IMR-90 (cell line): ENCODE measurements around the gene WNT6. TPM values are rescaled to one million over a fixed set of nuclear protein-coding genes. Genes with fewer than 3 reads are reported as not detected.

ENCODE experiments used
- ATAC-seq: fragments of 200-7000 bp; cut with Tn5 transposase; 2 replicates; pipeline ENCODE4 v1.9.1; 2020; ENCODE audit warnings: low read depth, mild to moderate bottlenecking, moderate library complexity
- BruUV-seq: library from RNA; stranded (reverse); fragments of 400-500 nt; replicated peaks from 2 replicates; lab custom pipeline; 2021; lab: Mats Ljungman, UMichigan
- CTCF ChIA-PET: fragments of 300-600 bp; formaldehyde crosslinking; extraction: SDS; loops from one replicate; lab custom pipeline; 2021; ENCODE audit warnings: antibody characterized with exemption; lab: Yijun Ruan, JAX
- POLR2A ChIA-PET: fragments of 300-600 bp; sonication (Branson Sonifier 250); formaldehyde crosslinking; loops from one replicate; lab custom pipeline; 2022; ENCODE audit warnings: antibody characterized with exemption; ENCODE audit not compliant: unreplicated experiment; lab: Charles Lee
- DNase-seq: peaks from one replicate; pipeline ENCODE4 v3.0.0; 2013
- H2AFZ ChIP-seq: replicated peaks from 2 replicates; pipeline ENCODE3; 2013; ENCODE audit warnings: low read length, mild to moderate bottlenecking; ENCODE audit not compliant: poor library complexity
- H2AK5ac ChIP-seq: 2 replicates; pipeline ENCODE4 v1.6.1; 2013; ENCODE audit warnings: low read depth, low read length, inconsistent platforms
- H2AK9ac ChIP-seq: replicated peaks from 2 replicates; pipeline ENCODE3; 2013; ENCODE audit warnings: mild to moderate bottlenecking, low read depth, low read length, moderate library complexity; ENCODE audit not compliant: poor library complexity
- H2BK120ac ChIP-seq: 2 replicates; pipeline ENCODE4 v1.6.1; 2013; ENCODE audit warnings: low read depth, low read length, inconsistent platforms
- H2BK15ac ChIP-seq: 3 replicates; pipeline ENCODE4 v1.6.1; 2013; ENCODE audit warnings: low read depth, low read length, inconsistent platforms
- H2BK20ac ChIP-seq: 2 replicates; pipeline ENCODE4 v1.6.1; 2013; ENCODE audit warnings: low read depth, mild to moderate bottlenecking, inconsistent platforms, low read length, moderate library complexity
- H2BK5ac ChIP-seq: 2 replicates; pipeline ENCODE4 v1.6.1; 2013; ENCODE audit warnings: mild to moderate bottlenecking, low read depth, low read length, inconsistent platforms; ENCODE audit not compliant: poor library complexity, severe bottlenecking
- H3K14ac ChIP-seq: replicated peaks from 2 replicates; pipeline ENCODE4 v1.6.1; 2013; ENCODE audit warnings: low read depth, low read length, inconsistent platforms
- H3K18ac ChIP-seq: 2 replicates; pipeline ENCODE4 v1.6.1; 2013; ENCODE audit warnings: low read depth, low read length, control low read depth
- H3K23ac ChIP-seq: 2 replicates; pipeline ENCODE4 v1.6.1; 2013; ENCODE audit warnings: low read depth, low read length, inconsistent platforms
- H3K27ac ChIP-seq: 2 replicates; pipeline ENCODE4 v1.5.1; 2013; ENCODE audit warnings: mild to moderate bottlenecking, control low read depth, low read length; ENCODE audit not compliant: insufficient read depth
- H3K27me3 ChIP-seq: 2 replicates; pipeline ENCODE4 v1.6.1; 2013; ENCODE audit warnings: low read length; ENCODE audit not compliant: control insufficient read depth, insufficient read depth
- H3K36me3 ChIP-seq: 2 replicates; pipeline ENCODE4 v1.6.1; 2013; ENCODE audit warnings: low read length, mixed read lengths; ENCODE audit not compliant: control insufficient read depth, insufficient read depth
- H3K4ac ChIP-seq: 2 replicates; pipeline ENCODE4 v1.6.1; 2013; ENCODE audit warnings: low read depth, low read length, inconsistent platforms
- H3K4me1 ChIP-seq: 2 replicates; pipeline ENCODE4 v1.6.1; 2013; ENCODE audit warnings: low read length, mixed read lengths; ENCODE audit not compliant: control insufficient read depth, insufficient read depth
- H3K4me2 ChIP-seq: 2 replicates; pipeline ENCODE4 v1.6.1; 2013; ENCODE audit warnings: low read depth, mild to moderate bottlenecking, control low read depth, low read length, moderate library complexity
- H3K4me3 ChIP-seq: 2 replicates; pipeline ENCODE4 v1.5.1; 2013; ENCODE audit warnings: low read depth, mild to moderate bottlenecking, control low read depth, low read length, moderate library complexity; ENCODE audit not compliant: insufficient read depth
- H3K56ac ChIP-seq: 2 replicates; pipeline ENCODE4 v1.6.1; 2013; ENCODE audit warnings: low read length, inconsistent platforms; ENCODE audit not compliant: insufficient read depth; ENCODE audit errors: extremely low read depth
- H3K79me1 ChIP-seq, 2 experiments: 2 replicates each; pipeline ENCODE4 v1.6.1; 2013; ENCODE audit warnings: low read length in 2 of 2, inconsistent platforms in 1 of 2, low read depth in 1 of 2
- H3K9ac ChIP-seq: 2 replicates; pipeline ENCODE4 v1.6.1; 2013; ENCODE audit warnings: low read depth, low read length, control low read depth
- H3K9me1 ChIP-seq: 2 replicates; pipeline ENCODE4 v1.6.1; 2013; ENCODE audit warnings: low read length, inconsistent platforms; ENCODE audit not compliant: insufficient read depth
- H3K9me3 ChIP-seq: 2 replicates; pipeline ENCODE4 v1.6.1; 2013; ENCODE audit warnings: low read length; ENCODE audit not compliant: control insufficient read depth, insufficient read depth
- H4K20me1 ChIP-seq: 2 replicates; pipeline ENCODE4 v1.6.1; 2013; ENCODE audit warnings: low read length, inconsistent platforms; ENCODE audit not compliant: insufficient read depth
- H4K5ac ChIP-seq: 2 replicates; pipeline ENCODE4 v1.6.1; 2013; ENCODE audit warnings: mild to moderate bottlenecking, low read depth, low read length, control low read depth
- H4K8ac ChIP-seq, 2 experiments: 2 replicates each; pipeline ENCODE4 v1.6.1; 2013; ENCODE audit warnings: low read depth in 2 of 2, low read length in 2 of 2, control low read depth in 1 of 2, inconsistent platforms in 1 of 2
- H4K91ac ChIP-seq: 2 replicates; pipeline ENCODE4 v1.6.1; 2013; ENCODE audit warnings: low read depth, low read length, inconsistent platforms; ENCODE audit not compliant: insufficient read depth
- CEBPB ChIP-seq: IDR thresholded peaks from 2 replicates; pipeline ENCODE4 v1.6.1; 2012; ENCODE audit warnings: low read depth, low read length, improper control_type of control experiment
- CHD1 ChIP-seq: IDR thresholded peaks from 2 replicates; pipeline ENCODE4 v1.6.1; 2012; ENCODE audit warnings: low read depth, low read length, improper control_type of control experiment
- FOS ChIP-seq: fragments of 150-350 bp; IDR thresholded peaks from 2 replicates; pipeline ENCODE4 v1.6.1; 2016; ENCODE audit warnings: low read depth, low read length
- MAFK ChIP-seq: IDR thresholded peaks from 2 replicates; pipeline ENCODE4 v1.6.1; 2012; ENCODE audit warnings: low read depth, low read length, improper control_type of control experiment
- MXI1 ChIP-seq: IDR thresholded peaks from 2 replicates; pipeline ENCODE4 v1.6.1; 2012; ENCODE audit warnings: low read depth, mild to moderate bottlenecking, low read length, moderate library complexity, borderline replicate concordance
- NFE2L2 ChIP-seq: fragments of 150-350 bp; IDR thresholded peaks from 2 replicates; pipeline ENCODE4 v1.6.1; 2016; ENCODE audit warnings: low read depth, mild to moderate bottlenecking, low read length
- POLR2A ChIP-seq: IDR thresholded peaks from 2 replicates; pipeline ENCODE4 v1.6.1; 2012; ENCODE audit warnings: mild to moderate bottlenecking, low read depth, low read length
- RAD21 ChIP-seq: IDR thresholded peaks from 2 replicates; pipeline ENCODE4 v1.6.1; 2012; ENCODE audit warnings: low read length, improper control_type of control experiment
- RCOR1 ChIP-seq: IDR thresholded peaks from 2 replicates; pipeline ENCODE4 v1.6.1; 2012; ENCODE audit warnings: mild to moderate bottlenecking, low read length, improper control_type of control experiment; ENCODE audit not compliant: insufficient replicate concordance
- RFX5 ChIP-seq: IDR thresholded peaks from 2 replicates; pipeline ENCODE4 v1.8.0; 2012; ENCODE audit warnings: low read depth, mild to moderate bottlenecking, low read length, moderate library complexity
- SMC3 ChIP-seq: fragments of 150-350 bp; IDR thresholded peaks from 2 replicates; pipeline ENCODE4 v1.6.1; 2016; ENCODE audit warnings: low read depth, mild to moderate bottlenecking, antibody characterized with exemption, low read length, moderate library complexity
- WGBS, 2 experiments: methylation state at CpG; one replicate each; pipeline versions ENCODE4 v1.1.5 to v1.1.7; 2013; ENCODE audit warnings: missing lambda C conversion rate in 2 of 2; ENCODE audit not compliant: insufficient read length in 1 of 2; ENCODE audit errors: extremely low coverage in 2 of 2; 5-methylcytosine and 5-hydroxymethylcytosine counted together
- dilution Hi-C: fragments of 300-500 bp; cut with HindIII; formaldehyde crosslinking; loops from one replicate; pipeline ENCODE4 v1.14.3; 2018; ENCODE audit warnings: low sequenced_read_pairs; ENCODE audit not compliant: unreplicated experiment
- in situ Hi-C: fragments of 300-500 bp; cut with MboI; formaldehyde crosslinking; loops from 3 replicates; pipeline ENCODE4 v1.14.3; 2019; ENCODE audit warnings: low sequenced_read_pairs, inconsistent platforms, mixed read lengths
- intact Hi-C: fragments of 100-400 bp; cut with micrococcal nuclease; formaldehyde crosslinking; loops from 2 replicates; pipeline ENCODE4 v1.10.0; 2022
- polyA plus RNA-seq, 3 experiments: library from polyadenylated mRNA; depleted of rRNA; stranded (reverse); fragments of >200 nt; gene quantifications; 2 replicates each; pipeline ENCODE4 v1.2.3, GENCODE V29; 2012; ENCODE audit warnings: low replicate concordance in 1 of 3
- total RNA-seq: library from RNA; depleted of rRNA; stranded (reverse); fragments of >200 nt; gene quantifications from 2 replicates; pipeline ENCODE4 v1.2.3, GENCODE V29; 2012
- TF ChIP-seq, protein P1 (sequence below): conservative IDR thresholded peaks from 2 replicates; pipeline ENCODE4 v1.5.1; 2012; ENCODE audit warnings: mild to moderate bottlenecking, low read depth, low read length, improper control_type of control experiment
- TF ChIP-seq, protein P2 (sequence below): fragments of 150-350 bp; IDR thresholded peaks from 2 replicates; pipeline ENCODE4 v1.6.1; 2017; ENCODE audit warnings: mild to moderate bottlenecking, antibody characterized with exemption, low read length, low read depth
- TF ChIP-seq, protein P3 (sequence below): fragments of 150-350 bp; IDR thresholded peaks from 2 replicates; pipeline ENCODE4 v1.6.1; 2016; ENCODE audit warnings: low read depth, mild to moderate bottlenecking, low read length, moderate library complexity, borderline replicate concordance

WNT6 gene
- total and polyA plus RNA-seq, 2 of the 4 experiments (the other 2 are of a cell fraction): not detected

DNA sequence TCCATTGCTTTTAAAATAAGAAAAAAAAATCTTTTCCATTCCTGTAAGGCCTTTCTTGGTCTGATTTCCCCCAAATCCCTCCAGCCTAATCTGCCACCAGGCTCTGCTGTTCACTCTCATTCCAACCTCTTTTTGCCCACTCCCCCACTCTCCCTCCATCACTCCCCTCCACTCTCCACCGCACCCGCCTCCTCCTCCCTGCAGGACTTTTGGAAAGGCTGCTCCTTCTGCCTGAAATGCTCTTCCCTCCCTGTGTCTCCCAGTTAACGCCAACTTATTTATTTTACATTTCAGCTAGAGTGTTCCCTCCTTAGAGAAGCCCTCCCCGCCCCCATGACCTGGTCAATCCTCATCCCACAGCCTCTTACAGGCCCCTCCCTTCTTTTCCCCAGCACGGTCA lies 4.7 kb upstream of the WNT6 start:
- Histone ChIP-seq H2BK15ac (no peak overlapping the region), H4K8ac (no peak overlapping the region), H2AK9ac (no peak overlapping the region), H3K9me1 (no peaks in the 10 kb centered on the region), H3K36me3 (no peaks in the 10 kb centered on the region), H4K91ac (no peak overlapping the region), H3K4me2 (no peak overlapping the region), H3K23ac (no peak overlapping the region), H2BK5ac (no peak overlapping the region), H3K27ac (no peak overlapping the region), H3K4me1 (peaks cover under 1% of the 10 kb centered on the region; the same call in 1 of the 2 replicates), H2AK5ac (no peak overlapping the region), H3K79me1 (no peaks in the 10 kb centered on the region), H3K4ac (no peak overlapping the region), H3K9me3 (peaks cover 4% of the 10 kb centered on the region; the same call in 1 of the 2 replicates), H2AFZ (no peak overlapping the region), H3K56ac (no peak overlapping the region), H2BK20ac (no peak overlapping the region), H4K5ac (no peak overlapping the region), H3K4me3 (no peak overlapping the region), H2BK120ac (no peak overlapping the region), H3K9ac (no peak overlapping the region), H3K14ac (no peak overlapping the region), H3K18ac (no peak overlapping the region), H3K27me3 (peaks cover 71% of the 10 kb centered on the region), H4K20me1 (no peaks in the 10 kb centered on the region; the same call in 1 of the 2 replicates)
- TF ChIP-seq MAFK (no peak), FOS (no peak), RFX5 (no peak), RAD21 (no peak), CEBPB (no peak), RCOR1 (no peak), SMC3 (no peak), CHD1 (no peak), NFE2L2 (no peak), POLR2A (no peak), MXI1 (no peak)
- TF ChIP-seq, protein P1, sequence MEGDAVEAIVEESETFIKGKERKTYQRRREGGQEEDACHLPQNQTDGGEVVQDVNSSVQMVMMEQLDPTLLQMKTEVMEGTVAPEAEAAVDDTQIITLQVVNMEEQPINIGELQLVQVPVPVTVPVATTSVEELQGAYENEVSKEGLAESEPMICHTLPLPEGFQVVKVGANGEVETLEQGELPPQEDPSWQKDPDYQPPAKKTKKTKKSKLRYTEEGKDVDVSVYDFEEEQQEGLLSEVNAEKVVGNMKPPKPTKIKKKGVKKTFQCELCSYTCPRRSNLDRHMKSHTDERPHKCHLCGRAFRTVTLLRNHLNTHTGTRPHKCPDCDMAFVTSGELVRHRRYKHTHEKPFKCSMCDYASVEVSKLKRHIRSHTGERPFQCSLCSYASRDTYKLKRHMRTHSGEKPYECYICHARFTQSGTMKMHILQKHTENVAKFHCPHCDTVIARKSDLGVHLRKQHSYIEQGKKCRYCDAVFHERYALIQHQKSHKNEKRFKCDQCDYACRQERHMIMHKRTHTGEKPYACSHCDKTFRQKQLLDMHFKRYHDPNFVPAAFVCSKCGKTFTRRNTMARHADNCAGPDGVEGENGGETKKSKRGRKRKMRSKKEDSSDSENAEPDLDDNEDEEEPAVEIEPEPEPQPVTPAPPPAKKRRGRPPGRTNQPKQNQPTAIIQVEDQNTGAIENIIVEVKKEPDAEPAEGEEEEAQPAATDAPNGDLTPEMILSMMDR: no peak
- TF ChIP-seq, protein P2, sequence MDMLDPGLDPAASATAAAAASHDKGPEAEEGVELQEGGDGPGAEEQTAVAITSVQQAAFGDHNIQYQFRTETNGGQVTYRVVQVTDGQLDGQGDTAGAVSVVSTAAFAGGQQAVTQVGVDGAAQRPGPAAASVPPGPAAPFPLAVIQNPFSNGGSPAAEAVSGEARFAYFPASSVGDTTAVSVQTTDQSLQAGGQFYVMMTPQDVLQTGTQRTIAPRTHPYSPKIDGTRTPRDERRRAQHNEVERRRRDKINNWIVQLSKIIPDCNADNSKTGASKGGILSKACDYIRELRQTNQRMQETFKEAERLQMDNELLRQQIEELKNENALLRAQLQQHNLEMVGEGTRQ: no peak
- TF ChIP-seq, protein P3, sequence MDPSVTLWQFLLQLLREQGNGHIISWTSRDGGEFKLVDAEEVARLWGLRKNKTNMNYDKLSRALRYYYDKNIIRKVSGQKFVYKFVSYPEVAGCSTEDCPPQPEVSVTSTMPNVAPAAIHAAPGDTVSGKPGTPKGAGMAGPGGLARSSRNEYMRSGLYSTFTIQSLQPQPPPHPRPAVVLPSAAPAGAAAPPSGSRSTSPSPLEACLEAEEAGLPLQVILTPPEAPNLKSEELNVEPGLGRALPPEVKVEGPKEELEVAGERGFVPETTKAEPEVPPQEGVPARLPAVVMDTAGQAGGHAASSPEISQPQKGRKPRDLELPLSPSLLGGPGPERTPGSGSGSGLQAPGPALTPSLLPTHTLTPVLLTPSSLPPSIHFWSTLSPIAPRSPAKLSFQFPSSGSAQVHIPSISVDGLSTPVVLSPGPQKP: no peak
- in situ Hi-C loops (no loop called here), dilution Hi-C loops (no loop called here), intact Hi-C loops (no loop called here)
- BruUV-seq: no TSS peak
- ChIA-PET POLR2A (no interaction called here), CTCF (interaction anchor here (1.3 kb wide), 1 partner anchor 22 kb away, joined by 4 read pairs; no protein-coding TSS in a partner anchor)
- WGBS, 2 experiments: 23% methylated on average over 3 of the region's 5 CpGs; no CpG with 5 or more reads in 1 of the 2 experiments
- DNase-seq (no peak), ATAC-seq (no peak)
